NT2/D1 (cell line): Measurements from ENCODE around the gene PCGF6.

Experiments
- YY1 ChIP-seq: IDR thresholded peaks from 2 replicates; pipeline ENCODE4 v1.6.1; 2011; ENCODE audit not compliant: insufficient read length, insufficient read depth
- ZNF274 ChIP-seq: IDR thresholded peaks from 2 replicates; pipeline ENCODE4 v1.6.1; 2011; ENCODE audit warnings: mild to moderate bottlenecking, low read depth, low read length

GRCh38 chr10:103295374-103296015 is 55.4 kb downstream of the PCGF6 start:
- TF ChIP-seq ZNF274 (no peak), YY1 (no peak)
